Breast epithelium (tissue), 3 donors: ENCODE measurements around the gene GALNT6.

Experiments
- CTCF ChIP-seq, 3 donors: fragments of 450-650 bp; IDR thresholded peaks; one replicate each; pipeline ENCODE4 v1.5.1; 2016 to 2017; ENCODE audit warnings: antibody characterized with exemption in 3 of 3, mild to moderate bottlenecking in 3 of 3, moderate library complexity in 3 of 3
- POLR2A ChIP-seq: fragments of 450-650 bp; IDR thresholded peaks from one replicate; pipeline ENCODE4 v1.6.1; 2016; ENCODE audit warnings: antibody characterized with exemption, mild to moderate bottlenecking, moderate library complexity

GRCh38 chr12:51362307-51362706 lies 28.9 kb downstream of the GALNT6 start:
- TF ChIP-seq POLR2A (no peak), CTCF (IDR thresholded peaks at IDR 0.05) (no peak)
